Measurements from ENCODE around the gene PLA2G15. TPM values are rescaled to one million over a fixed set of nuclear protein-coding genes. Genes with fewer than 3 reads are reported as not detected.

The PLA2G15 gene
- total and polyA plus RNA-seq, 2 of the 13 experiments (the other 11 are each of a cell fraction or from before 2014, with no cell fraction given) = 14.4 to 23.7 TPM

DNA sequence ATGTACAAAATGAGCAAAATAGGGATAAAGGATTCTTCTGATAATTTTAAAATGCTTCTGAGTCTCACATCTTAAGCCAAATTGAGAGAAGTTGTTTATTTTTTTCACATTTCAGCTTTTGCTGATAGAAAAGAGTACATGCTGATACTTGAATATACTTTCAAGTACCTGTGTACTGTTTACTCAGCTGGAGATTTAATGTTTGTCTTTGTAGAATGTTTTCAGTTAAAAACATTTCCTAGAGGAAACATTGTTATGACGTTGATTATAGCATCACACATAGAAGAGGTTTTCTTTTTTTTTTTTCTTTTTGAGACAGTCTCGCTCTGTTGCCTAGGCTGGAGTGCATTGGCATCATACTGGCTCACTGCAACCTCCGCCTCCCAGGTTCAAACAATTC, 28.9 kb upstream of the PLA2G15 start:
- WGBS (ENCODE audit: low lambda C conversion rate) = 94% methylated on average over 3 of the region's 3 CpGs
- peaks cover 13% of the 10 kb centered on the region for H3K79me2 ChIP-seq (ENCODE audit: insufficient read depth, low read length)
- H3K27ac ChIP-seq (ENCODE audit: extremely low read length, insufficient read depth, low read length) = no peak overlapping the region
- H3K4me2 ChIP-seq (ENCODE audit: low read depth, low read length) = no peak overlapping the region
- ChIA-PET CTCF (ENCODE audit: low intra/inter-chr PET ratio, low total read pairs) (no interaction called here), POLR2A (no interaction called here)
- intact Hi-C loops (cut with micrococcal nuclease; ENCODE audit: unreplicated experiment) (no loop called here), in situ Hi-C loops (cut with HindIII; ENCODE audit: extremely low pct_ligation_motif_present, low pct_unique_long_range_greater_than_20kb) (no loop called here)
- ATAC-seq = no peak
- peaks cover 9 to 33% of the 10 kb centered on the region in 2 experiments for H3K36me3 ChIP-seq (replicated peaks in 1 of 2; ENCODE audit: control insufficient read depth in 1 of 2, insufficient read depth in 2 of 2, low read length in 2 of 2)
- no peaks in the 10 kb centered on the region for H4K20me1 ChIP-seq (ENCODE audit: insufficient read depth, low read length)
- DNase-seq (ENCODE audit: low spot score) = no peak
- H3K4me3 ChIP-seq (replicated peaks in 1 of 3; ENCODE audit: insufficient read depth in 1 of 3, low read depth in 2 of 3, low read length in 3 of 3) = no peak overlapping the region
- no peak overlapping the region for H2AFZ ChIP-seq (ENCODE audit: low read length)
- peaks cover 16% of the 10 kb centered on the region for H3K4me1 ChIP-seq (ENCODE audit: insufficient read depth, low read length)
- TF ChIP-seq RFX5 (IDR thresholded peaks at IDR 0.05; ENCODE audit: low read depth, low read length) (no peak), TP53 (CRISPR knock-in tag; conservative IDR thresholded peaks at IDR 0.05) (no peak), MAFK (conservative IDR thresholded peaks at IDR 0.05 in 1 of 2, IDR thresholded peaks at IDR 0.05 in 1 of 2; ENCODE audit: low read length in 2 of 2) (no peak), ETV6 (CRISPR knock-in tag; conservative IDR thresholded peaks at IDR 0.05) (no peak), ZNF674 (CRISPR knock-in tag; IDR thresholded peaks at IDR 0.05; ENCODE audit: low read depth) (no peak)
- no peaks in the 10 kb centered on the region for H3K27me3 ChIP-seq (ENCODE audit: control insufficient read depth in 1 of 2, insufficient read depth in 2 of 2, low read length in 2 of 2)
- no TSS peak for BruUV-seq (replicated peaks)
- H3K9me3 ChIP-seq (ENCODE audit: low read length) = no peaks in the 10 kb centered on the region
- FAIRE-seq = no peak
- no peak overlapping the region for H3K9ac ChIP-seq (ENCODE audit: insufficient read depth, low read depth, low read length)

DNA sequence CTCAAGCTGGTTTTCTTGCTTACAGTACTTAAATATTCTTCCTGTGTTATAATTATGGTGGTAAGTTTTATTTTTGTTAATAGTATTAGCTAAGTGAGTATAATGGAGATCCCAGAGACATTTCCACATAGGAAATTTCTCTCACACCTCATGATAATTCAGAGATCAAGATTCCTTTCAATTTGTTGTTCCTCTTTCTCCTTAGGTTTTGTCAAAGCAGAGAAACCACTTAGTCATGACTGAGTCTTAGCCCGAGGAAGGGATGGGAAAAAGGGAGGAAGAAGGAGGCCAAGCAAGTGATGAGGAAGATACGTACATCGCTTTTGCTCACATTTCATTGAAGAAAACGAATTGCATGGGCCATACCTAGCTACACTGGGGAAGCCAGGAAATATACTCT, 27.7 kb upstream of the PLA2G15 start:
- DNase-seq (ENCODE audit: low spot score) (no peak), ATAC-seq (no peak), FAIRE-seq (no peak)
- Histone ChIP-seq H3K27ac (ENCODE audit: extremely low read length, insufficient read depth, low read length) (no peak overlapping the region), H3K4me2 (ENCODE audit: low read depth, low read length) (no peak overlapping the region), H3K4me3 (replicated peaks in 1 of 3; ENCODE audit: insufficient read depth in 1 of 3, low read depth in 2 of 3, low read length in 3 of 3) (no peak overlapping the region), H3K36me3 (replicated peaks in 1 of 2; ENCODE audit: control insufficient read depth in 1 of 2, insufficient read depth in 2 of 2, low read length in 2 of 2) (peaks cover 10 to 37% of the 10 kb centered on the region in 2 experiments), H4K20me1 (ENCODE audit: insufficient read depth, low read length) (no peaks in the 10 kb centered on the region), H3K9ac (ENCODE audit: insufficient read depth, low read depth, low read length) (no peak overlapping the region), H2AFZ (ENCODE audit: low read length) (no peak overlapping the region), H3K4me1 (ENCODE audit: insufficient read depth, low read length) (peaks cover 17% of the 10 kb centered on the region), H3K79me2 (ENCODE audit: insufficient read depth, low read length) (peaks cover 7% of the 10 kb centered on the region), H3K27me3 (ENCODE audit: control insufficient read depth in 1 of 2, insufficient read depth in 2 of 2, low read length in 2 of 2) (no peaks in the 10 kb centered on the region), H3K9me3 (ENCODE audit: low read length) (no peaks in the 10 kb centered on the region)
- ChIA-PET CTCF (ENCODE audit: low intra/inter-chr PET ratio, low total read pairs) (no interaction called here), POLR2A (interaction anchor here (1.2 to 1.6 kb wide), 2 partner anchors 20 to 137 kb away, joined by 3 read pairs; no protein-coding TSS in a partner anchor)
- WGBS (ENCODE audit: low lambda C conversion rate) = 94% methylated on average over 4 of the region's 4 CpGs
- intact Hi-C loops (cut with micrococcal nuclease; ENCODE audit: unreplicated experiment) = no loop called here
- in situ Hi-C loops (cut with HindIII; ENCODE audit: extremely low pct_ligation_motif_present, low pct_unique_long_range_greater_than_20kb) = no loop called here
- no TSS peak for BruUV-seq (replicated peaks)
- TF ChIP-seq, protein P1, sequence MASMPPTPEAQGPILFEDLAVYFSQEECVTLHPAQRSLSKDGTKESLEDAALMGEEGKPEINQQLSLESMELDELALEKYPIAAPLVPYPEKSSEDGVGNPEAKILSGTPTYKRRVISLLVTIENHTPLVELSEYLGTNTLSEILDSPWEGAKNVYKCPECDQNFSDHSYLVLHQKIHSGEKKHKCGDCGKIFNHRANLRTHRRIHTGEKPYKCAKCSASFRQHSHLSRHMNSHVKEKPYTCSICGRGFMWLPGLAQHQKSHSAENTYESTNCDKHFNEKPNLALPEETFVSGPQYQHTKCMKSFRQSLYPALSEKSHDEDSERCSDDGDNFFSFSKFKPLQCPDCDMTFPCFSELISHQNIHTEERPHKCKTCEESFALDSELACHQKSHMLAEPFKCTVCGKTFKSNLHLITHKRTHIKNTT (CRISPR knock-in tag; IDR thresholded peaks at IDR 0.05) = no peak
- TF ChIP-seq RORA (CRISPR knock-in tag; IDR thresholded peaks at IDR 0.05) = no peak
- no peak for TF ChIP-seq ZNF460 (CRISPR knock-in tag; IDR thresholded peaks at IDR 0.05; ENCODE audit: borderline replicate concordance)
- no peak for TF ChIP-seq ZBTB3 (CRISPR knock-in tag; IDR thresholded peaks at IDR 0.05; ENCODE audit: borderline replicate concordance, low read depth)
- TF ChIP-seq CREB1 (IDR thresholded peaks at IDR 0.05) = no peak
- no peak for TF ChIP-seq CREB1 (CRISPR knock-in tag; IDR thresholded peaks at IDR 0.05)
- TF ChIP-seq, protein P2, sequence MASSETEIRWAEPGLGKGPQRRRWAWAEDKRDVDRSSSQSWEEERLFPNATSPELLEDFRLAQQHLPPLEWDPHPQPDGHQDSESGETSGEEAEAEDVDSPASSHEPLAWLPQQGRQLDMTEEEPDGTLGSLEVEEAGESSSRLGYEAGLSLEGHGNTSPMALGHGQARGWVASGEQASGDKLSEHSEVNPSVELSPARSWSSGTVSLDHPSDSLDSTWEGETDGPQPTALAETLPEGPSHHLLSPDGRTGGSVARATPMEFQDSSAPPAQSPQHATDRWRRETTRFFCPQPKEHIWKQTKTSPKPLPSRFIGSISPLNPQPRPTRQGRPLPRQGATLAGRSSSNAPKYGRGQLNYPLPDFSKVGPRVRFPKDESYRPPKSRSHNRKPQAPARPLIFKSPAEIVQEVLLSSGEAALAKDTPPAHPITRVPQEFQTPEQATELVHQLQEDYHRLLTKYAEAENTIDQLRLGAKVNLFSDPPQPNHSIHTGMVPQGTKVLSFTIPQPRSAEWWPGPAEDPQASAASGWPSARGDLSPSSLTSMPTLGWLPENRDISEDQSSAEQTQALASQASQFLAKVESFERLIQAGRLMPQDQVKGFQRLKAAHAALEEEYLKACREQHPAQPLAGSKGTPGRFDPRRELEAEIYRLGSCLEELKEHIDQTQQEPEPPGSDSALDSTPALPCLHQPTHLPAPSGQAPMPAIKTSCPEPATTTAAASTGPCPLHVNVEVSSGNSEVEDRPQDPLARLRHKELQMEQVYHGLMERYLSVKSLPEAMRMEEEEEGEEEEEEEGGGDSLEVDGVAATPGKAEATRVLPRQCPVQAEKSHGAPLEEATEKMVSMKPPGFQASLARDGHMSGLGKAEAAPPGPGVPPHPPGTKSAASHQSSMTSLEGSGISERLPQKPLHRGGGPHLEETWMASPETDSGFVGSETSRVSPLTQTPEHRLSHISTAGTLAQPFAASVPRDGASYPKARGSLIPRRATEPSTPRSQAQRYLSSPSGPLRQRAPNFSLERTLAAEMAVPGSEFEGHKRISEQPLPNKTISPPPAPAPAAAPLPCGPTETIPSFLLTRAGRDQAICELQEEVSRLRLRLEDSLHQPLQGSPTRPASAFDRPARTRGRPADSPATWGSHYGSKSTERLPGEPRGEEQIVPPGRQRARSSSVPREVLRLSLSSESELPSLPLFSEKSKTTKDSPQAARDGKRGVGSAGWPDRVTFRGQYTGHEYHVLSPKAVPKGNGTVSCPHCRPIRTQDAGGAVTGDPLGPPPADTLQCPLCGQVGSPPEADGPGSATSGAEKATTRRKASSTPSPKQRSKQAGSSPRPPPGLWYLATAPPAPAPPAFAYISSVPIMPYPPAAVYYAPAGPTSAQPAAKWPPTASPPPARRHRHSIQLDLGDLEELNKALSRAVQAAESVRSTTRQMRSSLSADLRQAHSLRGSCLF (CRISPR knock-in tag; IDR thresholded peaks at IDR 0.05; ENCODE audit: borderline replicate concordance) = no peak
- TF ChIP-seq TOE1 (CRISPR knock-in tag; IDR thresholded peaks at IDR 0.05) = no peak

Measured in HepG2 (cell line).